Activated naive CD4-positive, alpha-beta T cell treated with anti-CD3 and anti-CD28 coated beads, Interleukin-2, amount 50 U/mL, for 16 hours (primary cell): ENCODE measurements around the gene FAM168A.

Source experiments
- DNase-seq: peaks from one replicate; pipeline ENCODE4 v3.0.0-alpha.2; 2020

FAM168A gene

GRCh38 chr11:73597956-73598718 is at the start of gene FAM168A:
FAM168A (minus strand) TSS chr11:73598112; CDS start chr11:73468474, 129,638 bp downstream.
- peak; percentile 93 for DNase-seq

GRCh38 chr11:73647459-73648100 is 49.7 kb upstream of the FAM168A start:
- DNase-seq, result peak; percentile 95

- no peak for DNase-seq
Measured at GRCh38 chr11:73645972-73646631, 48.2 kb upstream of the FAM168A start, which contains the start of gene PLEKHB1. PLEKHB1 (plus strand) TSS chr11:73646581; CDS start chr11:73646609, 28 bp downstream.

- no peak for DNase-seq
Measured at GRCh38 chr11:73645121-73645969, 47.4 kb upstream of the FAM168A start.

GRCh38 chr11:73641668-73642067 is 43.8 kb upstream of the FAM168A start:
- DNase-seq, result no peak

- no peak for DNase-seq
Measured at GRCh38 chr11:73640592-73640991, 42.7 kb upstream of the FAM168A start.

GRCh38 chr11:73637012-73637411 is 39.1 kb upstream of the FAM168A start:
- DNase-seq, result no peak

GRCh38 chr11:73636249-73636648 is 38.3 kb upstream of the FAM168A start:
- DNase-seq, result no peak

GRCh38 chr11:73635721-73636120 is 37.8 kb upstream of the FAM168A start:
- no peak for DNase-seq

- no peak for DNase-seq
Measured at GRCh38 chr11:73633999-73634398, 36.1 kb upstream of the FAM168A start.

GRCh38 chr11:73632996-73633395 is 35.1 kb upstream of the FAM168A start:
- no peak for DNase-seq

- DNase-seq, result no peak
Measured at GRCh38 chr11:73629907-73630306, 32.0 kb upstream of the FAM168A start.

GRCh38 chr11:73625696-73626318 is 27.9 kb upstream of the FAM168A start:
- peak; percentile 68 for DNase-seq

GRCh38 chr11:73623686-73624085 is 25.8 kb upstream of the FAM168A start:
- no peak for DNase-seq

GRCh38 chr11:73622926-73623593 is 25.1 kb upstream of the FAM168A start:
- DNase-seq, result no peak

- DNase-seq, result no peak
Measured at GRCh38 chr11:73614591-73614990, 16.7 kb upstream of the FAM168A start.

- DNase-seq, result no peak
Measured at GRCh38 chr11:73612601-73613140, 14.8 kb upstream of the FAM168A start.

- no peak for DNase-seq
Measured at GRCh38 chr11:73598719-73599379, 937 bp upstream of the FAM168A start.

- no peak for DNase-seq
Measured at GRCh38 chr11:73597336-73597955, 466 bp downstream of the FAM168A start.

- no peak for DNase-seq
Measured at GRCh38 chr11:73596547-73596946, 1.4 kb downstream of the FAM168A start.
